ENCODE results near the gene RHOBTB1. TPM values are rescaled to one million over a fixed set of nuclear protein-coding genes. Genes with fewer than 3 reads are reported as not detected.

RHOBTB1 gene
- total and polyA plus RNA-seq, 9 of the 15 experiments (the other 6 are each of a cell fraction or from before 2014, with no cell fraction given), result 1.7 to 11.7 (median 9.3) TPM

- TF ChIP-seq KLF16 (IDR thresholded peaks at IDR 0.05) (peak; percentile 56; the same call in 1 of the 2 replicates), FOXJ2 (tag; IDR thresholded peaks at IDR 0.05) (no peak), MAFG (tag; conservative IDR thresholded peaks at IDR 0.05) (peak; percentile 18; the same call in 1 of the 2 replicates), MAFK (IDR thresholded peaks at IDR 0.05; ENCODE audit: low read length) (peak; percentile 14; the same call in 1 of the 2 replicates), RB1 (IDR thresholded peaks at IDR 0.05; ENCODE audit: low read depth) (peak; percentile 77), CBX3 (IDR thresholded peaks at IDR 0.05; ENCODE audit: borderline replicate concordance in 1 of 2, low read length in 2 of 2) (peak in 1 of 2 experiments; percentile 48; a peak in 1 of 3 replicates), CREM (IDR thresholded peaks at IDR 0.05; ENCODE audit: low read depth) (0 out of 2 replicates have a peak, but pooled peaks have one; percentile 15), ZBTB43 (CRISPR knock-in tag; IDR thresholded peaks at IDR 0.05) (no peak), SMARCC2 (IDR thresholded peaks at IDR 0.05; ENCODE audit: low read depth) (peak; percentile 53), BRF1 (IDR thresholded peaks at IDR 0.05; ENCODE audit: borderline replicate concordance, extremely low read depth, insufficient read length) (no peak), SUPT5H (IDR thresholded peaks at IDR 0.05) (no peak), ARID1B (IDR thresholded peaks at IDR 0.05) (peak; percentile 71), SNIP1 (IDR thresholded peaks at IDR 0.05; ENCODE audit: low read depth) (0 out of 2 replicates have a peak, but pooled peaks have one; percentile 29), CEBPB (tag; IDR thresholded peaks at IDR 0.05) (peak; percentile 37; the same call in 1 of the 2 replicates), SMAD4 (CRISPR knock-in tag; conservative IDR thresholded peaks at IDR 0.05) (0 out of 2 replicates have a peak, but pooled peaks have one; percentile 39), MYBL2 (IDR thresholded peaks at IDR 0.05; ENCODE audit: low read depth) (peak; percentile 7; the same call in 1 of the 2 replicates), MYBL2 (CRISPR knock-in tag; IDR thresholded peaks at IDR 0.05; ENCODE audit: borderline replicate concordance) (no peak)
Observed at GRCh38 chr10:60964257-60965235, 20.6 kb upstream of the RHOBTB1 start (continued).

Data from K562 (cell line).